ENCODE measurements around the gene GLDC.
"Not testable (repeated sequence)": the region's sequence is repeated elsewhere in the genome, so short reads cannot be mapped to it uniquely, and the experiment has no call there.

Gene GLDC

DNA sequence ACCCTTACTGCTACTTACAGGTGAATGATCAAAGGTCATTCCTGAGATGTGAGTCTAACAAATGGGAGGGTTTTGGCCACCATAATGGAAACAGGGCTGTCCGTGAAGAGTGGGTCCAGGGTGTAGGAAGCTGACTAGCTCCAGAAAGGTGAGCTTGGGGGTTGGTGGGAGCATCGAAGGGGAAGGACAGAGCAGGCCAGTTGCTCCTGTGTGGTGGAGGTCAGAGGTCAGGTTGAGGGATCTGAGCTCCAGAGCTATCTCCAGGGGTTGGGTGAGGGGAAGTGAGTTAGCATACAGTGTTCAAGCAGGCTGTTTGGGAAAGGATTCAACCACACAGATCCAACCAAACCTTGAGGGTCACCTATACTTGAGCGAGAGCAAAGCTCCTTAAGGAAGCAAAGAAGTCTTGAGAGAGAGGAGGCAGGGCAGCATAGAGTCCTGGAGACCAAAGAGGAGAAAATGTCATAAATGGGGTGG is 18.7 kb upstream of the GLDC start:
- no peak for DNase-seq (ENCODE audit: low read depth in 2 of 2)

- no peak for DNase-seq (ENCODE audit: low read depth in 2 of 2)
Measured at GRCh38 chr9:6660512-6660911, 15.0 kb upstream of the GLDC start.

GRCh38 chr9:6658628-6659353 is 13.3 kb upstream of the GLDC start:
- DNase-seq (ENCODE audit: low read depth in 2 of 2): no peak

GRCh38 chr9:6656614-6657300 is 11.2 kb upstream of the GLDC start:
- DNase-seq (ENCODE audit: low read depth in 2 of 2): no peak

- no peak for DNase-seq (ENCODE audit: low read depth in 2 of 2)
Measured at GRCh38 chr9:6655036-6655435, 9.5 kb upstream of the GLDC start.

DNA sequence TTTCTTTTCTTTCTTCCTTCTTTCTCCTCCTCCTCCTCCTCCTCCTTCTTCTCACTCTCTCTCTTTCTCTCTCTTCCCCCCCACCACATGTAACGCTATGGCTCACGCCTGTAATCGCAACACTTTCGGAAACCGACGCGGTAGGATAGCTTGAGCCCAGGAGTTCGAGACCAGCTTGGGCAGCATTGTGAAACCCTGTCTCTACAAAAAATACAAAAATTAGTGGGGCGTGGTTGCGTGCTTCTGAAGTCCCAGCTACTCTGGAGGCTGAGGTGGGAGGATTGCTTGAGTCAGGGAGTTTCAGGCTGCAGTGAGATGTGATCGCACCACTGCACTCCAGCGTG is 736 bp upstream of the GLDC start:
- DNase-seq (ENCODE audit: low read depth in 2 of 2): no peak

- not testable (repeated sequence) for DNase-seq (ENCODE audit: low read depth in 2 of 2)
Measured at GRCh38 chr9:6645105-6645354, 499 bp downstream of the GLDC start.

GRCh38 chr9:6644346-6645104 is 1.0 kb downstream of the GLDC start:
- DNase-seq (ENCODE audit: low read depth in 2 of 2): no peak

DNA sequence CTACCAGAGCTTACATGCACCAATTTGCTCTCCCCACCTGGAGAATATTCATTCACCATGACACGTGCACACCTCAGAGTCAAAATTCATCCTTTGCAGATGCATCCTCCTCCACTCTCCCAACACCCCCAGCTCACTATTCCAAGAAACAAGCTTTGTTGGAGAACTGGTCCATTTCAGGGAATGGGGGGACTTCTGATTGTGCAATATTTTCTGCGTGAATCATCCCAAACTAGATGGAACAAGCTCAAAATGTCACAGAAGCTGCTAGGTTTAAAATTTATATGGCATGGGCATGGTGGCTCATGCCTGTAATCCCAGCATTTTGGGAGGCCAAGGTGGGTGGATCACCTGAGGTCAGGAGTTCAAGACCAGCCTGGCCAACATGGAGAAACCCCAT is 3.6 kb downstream of the GLDC start:
- DNase-seq (ENCODE audit: low read depth in 2 of 2): no peak

DNA sequence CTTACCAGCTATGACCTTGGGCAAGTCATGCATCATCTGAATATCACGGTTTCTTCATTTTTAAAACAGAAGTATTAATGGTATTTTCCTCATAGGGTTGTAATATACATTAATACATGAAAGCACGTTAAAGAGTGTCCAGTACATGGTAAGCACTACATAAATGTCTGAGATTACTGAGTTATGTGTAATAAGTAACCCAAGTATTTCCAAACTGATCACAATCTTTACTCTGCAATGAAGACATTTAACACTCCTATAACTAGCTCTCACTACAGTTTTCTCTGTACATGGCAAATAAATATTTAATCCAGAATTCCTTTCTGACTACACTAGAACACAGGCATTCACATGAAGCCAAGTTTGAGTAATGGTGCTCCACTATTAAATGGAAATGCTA is 4.0 kb downstream of the GLDC start:
- no peak for DNase-seq (ENCODE audit: low read depth in 2 of 2)

- DNase-seq (ENCODE audit: low read depth in 2 of 2): no peak
Measured at GRCh38 chr9:6641056-6641455, 4.5 kb downstream of the GLDC start.

- no peak for DNase-seq (ENCODE audit: low read depth in 2 of 2)
Measured at GRCh38 chr9:6640268-6641051, 5.1 kb downstream of the GLDC start.

DNA sequence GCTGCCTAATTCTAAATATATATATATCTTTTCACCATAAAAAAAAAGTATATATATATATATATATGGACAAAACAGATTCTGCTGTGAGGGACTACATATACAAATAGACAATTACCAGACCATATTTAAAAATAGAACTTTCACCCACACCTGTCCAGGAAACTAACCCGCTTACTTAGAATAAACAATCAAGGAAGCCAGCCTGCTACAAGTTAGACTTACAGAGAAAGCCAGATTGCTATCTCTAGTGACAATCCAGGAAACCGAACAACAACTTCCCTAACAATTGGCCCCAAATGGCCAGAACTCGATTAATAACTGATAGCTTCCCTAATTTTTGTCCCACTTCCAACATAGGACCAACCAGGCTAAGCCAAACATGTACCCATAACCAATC is 5.9 kb downstream of the GLDC start:
- no peak for DNase-seq (ENCODE audit: low read depth in 2 of 2)

DNA sequence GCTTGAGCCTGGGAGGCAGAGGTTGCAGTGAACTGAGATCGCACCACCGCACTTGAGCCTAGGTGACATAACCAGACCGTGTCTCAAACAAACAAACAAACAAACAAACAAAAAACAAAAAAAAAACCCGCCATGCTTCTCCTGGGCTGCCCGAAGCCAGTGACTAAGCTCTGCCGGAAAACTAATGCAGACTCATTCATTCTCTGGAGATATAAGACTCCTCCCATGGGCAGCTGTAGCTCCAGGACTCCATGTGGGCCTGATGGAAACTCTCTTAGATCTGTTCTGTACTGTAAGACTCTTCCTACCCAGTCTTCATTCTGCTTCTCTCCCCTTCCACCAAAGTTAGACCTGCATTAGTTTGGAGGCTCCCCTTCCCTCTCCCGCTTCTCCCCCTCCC is 11.1 kb downstream of the GLDC start:
- DNase-seq (ENCODE audit: low read depth in 2 of 2): no peak

- DNase-seq (ENCODE audit: low read depth in 2 of 2): no peak
Measured at GRCh38 chr9:6633378-6633777, 12.2 kb downstream of the GLDC start.

GRCh38 chr9:6632516-6633183 is 12.9 kb downstream of the GLDC start:
- DNase-seq (ENCODE audit: low read depth in 2 of 2): no peak

GRCh38 chr9:6631207-6631512 is 14.4 kb downstream of the GLDC start:
- DNase-seq (ENCODE audit: low read depth in 2 of 2): no peak

- DNase-seq (ENCODE audit: low read depth in 2 of 2): no peak
Measured at GRCh38 chr9:6630502-6631206, 14.9 kb downstream of the GLDC start.

- DNase-seq (ENCODE audit: low read depth in 2 of 2): no peak
Measured at GRCh38 chr9:6628704-6629103, 16.8 kb downstream of the GLDC start.

- no peak for DNase-seq (ENCODE audit: low read depth in 2 of 2)
Measured at GRCh38 chr9:6625363-6625762, 20.2 kb downstream of the GLDC start.

- not testable (repeated sequence) for DNase-seq (ENCODE audit: low read depth in 2 of 2)
Measured at GRCh38 chr9:6622784-6623183, 22.7 kb downstream of the GLDC start.

All from stimulated activated CD8-positive, alpha-beta memory T cell treated with anti-CD3 and anti-CD28 coated beads, Interleukin-2, amount 100 ng/mL, for 48 hours (primary cell).